OCI-LY7 (cell line): ENCODE measurements around the gene SIM1. TPM values are rescaled to one million over a fixed set of nuclear protein-coding genes. Genes with fewer than 3 reads are reported as not detected.
A peak's percentile ranks its signal among the peaks of the same experiment; 100 is the strongest.

Source experiments
- BruUV-seq: library from RNA; stranded (reverse); fragments of 400-500 nt; replicated peaks from 2 replicates; lab custom pipeline; 2021; lab: Mats Ljungman, UMichigan
- CTCF ChIA-PET: fragments of 300-600 bp; sonication (Branson Sonifier 250); formaldehyde crosslinking; loops from one replicate; lab custom pipeline; 2022; ENCODE audit warnings: antibody characterized with exemption; ENCODE audit not compliant: unreplicated experiment; lab: Charles Lee
- POLR2A ChIA-PET: fragments of 300-600 bp; sonication (Branson Sonifier 250); formaldehyde crosslinking; loops from one replicate; lab custom pipeline; 2022; ENCODE audit warnings: antibody characterized with exemption; lab: Charles Lee
- DNase-seq: peaks from one replicate; pipeline ENCODE4 v3.0.0-alpha.2; 2015; ENCODE audit warnings: low spot score
- H2AFZ ChIP-seq: fragments of 200-600 bp; sonication (generic), shearing (Covaris generic); 2 replicates; pipeline ENCODE4 v1.6.1; 2014; ENCODE audit warnings: mild to moderate bottlenecking, antibody characterized with exemption, low read length, moderate library complexity
- H3K27ac ChIP-seq: fragments of 200-600 bp; sonication (generic); 2 replicates; pipeline ENCODE4 v1.5.1; 2014; ENCODE audit warnings: mixed run types, low read depth, mild to moderate bottlenecking, moderate library complexity, low read length, inconsistent platforms; ENCODE audit not compliant: poor library complexity, severe bottlenecking
- H3K36me3 ChIP-seq: fragments of 200-600 bp; sonication (generic); 2 replicates; pipeline ENCODE4 v1.6.1; 2014; ENCODE audit warnings: mild to moderate bottlenecking, antibody characterized with exemption, low read length, moderate library complexity, mixed read lengths; ENCODE audit not compliant: insufficient read depth
- H3K4me1 ChIP-seq: fragments of 200-600 bp; sonication (generic); 2 replicates; pipeline ENCODE4 v1.5.1; 2014; ENCODE audit warnings: mild to moderate bottlenecking, low read length; ENCODE audit not compliant: insufficient read depth, poor library complexity, severe bottlenecking
- H3K4me2 ChIP-seq: fragments of 200-600 bp; sonication (generic); 2 replicates; pipeline ENCODE4 v1.6.1; 2014; ENCODE audit warnings: mild to moderate bottlenecking, low read length
- H3K4me3 ChIP-seq: fragments of 200-600 bp; sonication (generic); 2 replicates; pipeline ENCODE4 v1.5.1; 2014; ENCODE audit warnings: mild to moderate bottlenecking, low read depth, low read length; ENCODE audit not compliant: poor library complexity, severe bottlenecking
- H3K79me2 ChIP-seq: fragments of 200-600 bp; sonication (generic); 2 replicates; pipeline ENCODE4 v1.6.1; 2016; ENCODE audit warnings: low read depth, mild to moderate bottlenecking, low read length, moderate library complexity, mixed read lengths; ENCODE audit not compliant: insufficient read depth
- H3K9me2 ChIP-seq: fragments of 200-600 bp; sonication (generic); 2 replicates; pipeline ENCODE4 v1.6.1; 2016; ENCODE audit warnings: mild to moderate bottlenecking, low read length, mixed read lengths; ENCODE audit not compliant: insufficient read depth
- H3K9me3 ChIP-seq: fragments of 200-600 bp; sonication (generic); 2 replicates; pipeline ENCODE4 v1.6.1; 2014; ENCODE audit warnings: mild to moderate bottlenecking, mixed run types, low read length, mixed read lengths
- H4K20me1 ChIP-seq: fragments of 200-600 bp; sonication (generic); 2 replicates; pipeline ENCODE4 v1.6.1; 2014; ENCODE audit warnings: mild to moderate bottlenecking, antibody characterized with exemption, low read length, moderate library complexity, mixed read lengths; ENCODE audit not compliant: insufficient read depth
- CTCF ChIP-seq: fragments of 200-600 bp; sonication (generic); conservative IDR thresholded peaks from 2 replicates; pipeline ENCODE4 v1.5.1; 2014; ENCODE audit warnings: mild to moderate bottlenecking, antibody characterized with exemption, low read length, moderate library complexity, mixed read lengths
- EZH2phosphoT487 ChIP-seq: fragments of 200-600 bp; sonication (generic); IDR thresholded peaks from 2 replicates; pipeline ENCODE4 v1.6.1; 2018; ENCODE audit warnings: low read depth, borderline replicate concordance, mild to moderate bottlenecking, mixed run types, antibody characterized with exemption, low read length, moderate library complexity, mixed read lengths
- intact Hi-C: fragments of 100-400 bp; cut with micrococcal nuclease; formaldehyde crosslinking; loops from one replicate; pipeline ENCODE4 v1.10.0; 2022; ENCODE audit not compliant: unreplicated experiment
- total RNA-seq, 2 experiments: library from RNA; depleted of rRNA in 1 of 2; stranded (reverse); fragments of >200 nt in 1 of 2; shearing (Covaris generic) in 1 of 2; gene quantifications; 2 replicates each; pipeline ENCODE4 v1.2.3, GENCODE V29; 2014 to 2022

Gene SIM1
- total RNA-seq, 2 experiments from 2014 or later, result not detected

GRCh38 chr6:100482698-100483097 lies 18.0 kb upstream of the SIM1 start:
- no peak for DNase-seq
- Histone ChIP-seq H3K4me1 (no peaks in the 10 kb centered on the region), H3K36me3 (no peaks in the 10 kb centered on the region), H3K4me3 (no peak overlapping the region), H3K9me2 (no peaks in the 10 kb centered on the region), H4K20me1 (no peaks in the 10 kb centered on the region), H2AFZ (no peak overlapping the region), H3K4me2 (no peak overlapping the region), H3K79me2 (no peaks in the 10 kb centered on the region), H3K9me3 (no peaks in the 10 kb centered on the region), H3K27ac (no peak overlapping the region)
- CTCF ChIA-PET, result no interaction called here
- intact Hi-C loops, result no loop called here
- POLR2A ChIA-PET, result interaction anchor here (0.6 kb wide), 1 partner anchor 391 kb away, joined by 3 read pairs; no protein-coding TSS in a partner anchor
- TF ChIP-seq CTCF (no peak), EZH2phosphoT487 (no peak)
- no TSS peak for BruUV-seq

GRCh38 chr6:100479179-100480035 lies 14.7 kb upstream of the SIM1 start:
- TF ChIP-seq EZH2phosphoT487 (no peak), CTCF (peak; percentile 89)
- Histone ChIP-seq H3K4me1 (no peaks in the 10 kb centered on the region), H3K36me3 (no peaks in the 10 kb centered on the region), H3K79me2 (no peaks in the 10 kb centered on the region), H3K9me3 (no peaks in the 10 kb centered on the region), H3K4me2 (no peak overlapping the region), H3K9me2 (no peaks in the 10 kb centered on the region), H3K4me3 (no peak overlapping the region), H2AFZ (no peak overlapping the region), H4K20me1 (no peaks in the 10 kb centered on the region), H3K27ac (no peak overlapping the region)
- DNase-seq, result peak; percentile 45
- POLR2A ChIA-PET, result no interaction called here
- intact Hi-C loops, result loop anchor here (1.0 to 5.0 kb wide), 5 partner anchors 183 to 477 kb away; no protein-coding TSS in a partner anchor
- CTCF ChIA-PET, result no interaction called here
- BruUV-seq, result no TSS peak
